ENCODE data around the gene SHANK1.

SHANK1 gene

GRCh38 chr19:50695251-50696093, 24.1 kb downstream of the SHANK1 start:
- Mint-ChIP-seq H3K27me3 (ENCODE audit: low read depth) (peaks cover 47% of the 10 kb centered on the region), H3K27ac (no peak overlapping the region), H3K9me3 (no peaks in the 10 kb centered on the region), H3K36me3 (ENCODE audit: low read depth) (no peaks in the 10 kb centered on the region), H3K4me1 (ENCODE audit: low read depth) (no peaks in the 10 kb centered on the region), H3K4me3 (no peak overlapping the region)

GRCh38 chr19:50694815-50695145, 24.8 kb downstream of the SHANK1 start:
- Mint-ChIP-seq H3K9me3 (no peaks in the 10 kb centered on the region), H3K4me3 (no peak overlapping the region), H3K27ac (no peak overlapping the region), H3K36me3 (ENCODE audit: low read depth) (no peaks in the 10 kb centered on the region), H3K27me3 (ENCODE audit: low read depth) (peaks cover 47% of the 10 kb centered on the region), H3K4me1 (ENCODE audit: low read depth) (no peaks in the 10 kb centered on the region)

GRCh38 chr19:50693064-50693975, 26.3 kb downstream of the SHANK1 start:
- Mint-ChIP-seq H3K27ac (no peak overlapping the region), H3K4me3 (no peak overlapping the region), H3K4me1 (ENCODE audit: low read depth) (no peaks in the 10 kb centered on the region), H3K9me3 (no peaks in the 10 kb centered on the region), H3K36me3 (ENCODE audit: low read depth) (no peaks in the 10 kb centered on the region), H3K27me3 (ENCODE audit: low read depth) (peaks cover 43% of the 10 kb centered on the region)

GRCh38 chr19:50690439-50690838, 29.2 kb downstream of the SHANK1 start:
- Mint-ChIP-seq H3K9me3 (no peaks in the 10 kb centered on the region), H3K4me3 (no peak overlapping the region), H3K4me1 (ENCODE audit: low read depth) (no peaks in the 10 kb centered on the region), H3K27me3 (ENCODE audit: low read depth) (peaks cover 32% of the 10 kb centered on the region), H3K36me3 (ENCODE audit: low read depth) (no peaks in the 10 kb centered on the region), H3K27ac (no peak overlapping the region)

- H3K27ac Mint-ChIP-seq: no peak overlapping the region
- H3K9me3 Mint-ChIP-seq: no peaks in the 10 kb centered on the region
- H3K4me1 Mint-ChIP-seq (ENCODE audit: low read depth): no peaks in the 10 kb centered on the region
- no peaks in the 10 kb centered on the region for H3K36me3 Mint-ChIP-seq (ENCODE audit: low read depth)
- peaks cover 35% of the 10 kb centered on the region for H3K27me3 Mint-ChIP-seq (ENCODE audit: low read depth)
- no peak overlapping the region for H3K4me3 Mint-ChIP-seq
Measured at GRCh38 chr19:50688766-50689165, 30.8 kb downstream of the SHANK1 start.

- Mint-ChIP-seq H3K36me3 (ENCODE audit: low read depth) (no peaks in the 10 kb centered on the region), H3K27me3 (ENCODE audit: low read depth) (peaks cover 26% of the 10 kb centered on the region), H3K27ac (no peak overlapping the region), H3K9me3 (no peaks in the 10 kb centered on the region), H3K4me1 (ENCODE audit: low read depth) (no peaks in the 10 kb centered on the region), H3K4me3 (no peak overlapping the region)
Measured at GRCh38 chr19:50686310-50687032, 33.1 kb downstream of the SHANK1 start.

- Mint-ChIP-seq H3K27me3 (ENCODE audit: low read depth) (peaks cover 19% of the 10 kb centered on the region), H3K27ac (peak overlapping the region; percentile 11), H3K36me3 (ENCODE audit: low read depth) (no peaks in the 10 kb centered on the region), H3K4me3 (no peak overlapping the region), H3K4me1 (ENCODE audit: low read depth) (peaks cover 9% of the 10 kb centered on the region), H3K9me3 (no peaks in the 10 kb centered on the region)
Measured at GRCh38 chr19:50679177-50680125, 40.2 kb downstream of the SHANK1 start.

- peaks cover 9% of the 10 kb centered on the region for H3K4me1 Mint-ChIP-seq (ENCODE audit: low read depth)
- H3K9me3 Mint-ChIP-seq: no peaks in the 10 kb centered on the region
- no peak overlapping the region for H3K27ac Mint-ChIP-seq
- H3K4me3 Mint-ChIP-seq: no peak overlapping the region
- no peaks in the 10 kb centered on the region for H3K36me3 Mint-ChIP-seq (ENCODE audit: low read depth)
- H3K27me3 Mint-ChIP-seq (ENCODE audit: low read depth): peaks cover 17% of the 10 kb centered on the region
Measured at GRCh38 chr19:50678323-50678722, 41.3 kb downstream of the SHANK1 start.

GRCh38 chr19:50677636-50678035, 42.0 kb downstream of the SHANK1 start:
- Mint-ChIP-seq H3K4me3 (no peak overlapping the region), H3K27me3 (ENCODE audit: low read depth) (peaks cover 23% of the 10 kb centered on the region)

GRCh38 chr19:50676625-50677197, 42.9 kb downstream of the SHANK1 start:
- Mint-ChIP-seq H3K9me3 (no peaks in the 10 kb centered on the region), H3K4me1 (ENCODE audit: low read depth) (peaks cover 9% of the 10 kb centered on the region), H3K4me3 (no peak overlapping the region), H3K27me3 (ENCODE audit: low read depth) (peaks cover 28% of the 10 kb centered on the region), H3K36me3 (ENCODE audit: low read depth) (no peaks in the 10 kb centered on the region), H3K27ac (no peak overlapping the region)

More at GRCh38 chr19:50677636-50678035, 42.0 kb downstream of the SHANK1 start:
- Mint-ChIP-seq H3K36me3 (ENCODE audit: low read depth) (no peaks in the 10 kb centered on the region), H3K27ac (no peak overlapping the region), H3K4me1 (ENCODE audit: low read depth) (peaks cover 9% of the 10 kb centered on the region), H3K9me3 (no peaks in the 10 kb centered on the region)

- Mint-ChIP-seq H3K4me3 (no peak overlapping the region), H3K27me3 (ENCODE audit: low read depth) (peaks cover 43% of the 10 kb centered on the region), H3K4me1 (ENCODE audit: low read depth) (no peaks in the 10 kb centered on the region), H3K27ac (no peak overlapping the region), H3K36me3 (ENCODE audit: low read depth) (no peaks in the 10 kb centered on the region), H3K9me3 (no peaks in the 10 kb centered on the region)
Measured at GRCh38 chr19:50673118-50673517, 46.5 kb downstream of the SHANK1 start.

- H3K27ac Mint-ChIP-seq: no peak overlapping the region
- H3K4me1 Mint-ChIP-seq (ENCODE audit: low read depth): no peaks in the 10 kb centered on the region
- H3K4me3 Mint-ChIP-seq: no peak overlapping the region
- peaks cover 46% of the 10 kb centered on the region for H3K27me3 Mint-ChIP-seq (ENCODE audit: low read depth)
- no peaks in the 10 kb centered on the region for H3K36me3 Mint-ChIP-seq (ENCODE audit: low read depth)
- no peaks in the 10 kb centered on the region for H3K9me3 Mint-ChIP-seq
Measured at GRCh38 chr19:50670102-50670380, 49.6 kb downstream of the SHANK1 start.

- Mint-ChIP-seq H3K27ac (no peak overlapping the region), H3K27me3 (ENCODE audit: low read depth) (peaks cover 48% of the 10 kb centered on the region), H3K9me3 (no peaks in the 10 kb centered on the region), H3K4me3 (no peak overlapping the region), H3K36me3 (ENCODE audit: low read depth) (no peaks in the 10 kb centered on the region), H3K4me1 (ENCODE audit: low read depth) (no peaks in the 10 kb centered on the region)
Measured at GRCh38 chr19:50669302-50670101, 50.1 kb downstream of the SHANK1 start.
